GM18951 (cell line): ENCODE measurements around the gene NEK6.
A peak's percentile ranks its signal among the peaks of the same experiment; 100 is the strongest.

Experiments
- POLR2A ChIP-seq: IDR thresholded peaks from 4 replicates; pipeline ENCODE4 v1.6.1; 2011; ENCODE audit warnings: mild to moderate bottlenecking; ENCODE audit not compliant: insufficient read length, insufficient read depth; ENCODE audit errors: extremely low read depth
- in situ Hi-C: fragments of 300-500 bp; cut with MboI; formaldehyde crosslinking; loops from one replicate; pipeline ENCODE4 v1.12.0; 2022; ENCODE audit warnings: low sequenced_read_pairs, mixed read lengths, inconsistent platforms; ENCODE audit not compliant: unreplicated experiment

The NEK6 gene

DNA sequence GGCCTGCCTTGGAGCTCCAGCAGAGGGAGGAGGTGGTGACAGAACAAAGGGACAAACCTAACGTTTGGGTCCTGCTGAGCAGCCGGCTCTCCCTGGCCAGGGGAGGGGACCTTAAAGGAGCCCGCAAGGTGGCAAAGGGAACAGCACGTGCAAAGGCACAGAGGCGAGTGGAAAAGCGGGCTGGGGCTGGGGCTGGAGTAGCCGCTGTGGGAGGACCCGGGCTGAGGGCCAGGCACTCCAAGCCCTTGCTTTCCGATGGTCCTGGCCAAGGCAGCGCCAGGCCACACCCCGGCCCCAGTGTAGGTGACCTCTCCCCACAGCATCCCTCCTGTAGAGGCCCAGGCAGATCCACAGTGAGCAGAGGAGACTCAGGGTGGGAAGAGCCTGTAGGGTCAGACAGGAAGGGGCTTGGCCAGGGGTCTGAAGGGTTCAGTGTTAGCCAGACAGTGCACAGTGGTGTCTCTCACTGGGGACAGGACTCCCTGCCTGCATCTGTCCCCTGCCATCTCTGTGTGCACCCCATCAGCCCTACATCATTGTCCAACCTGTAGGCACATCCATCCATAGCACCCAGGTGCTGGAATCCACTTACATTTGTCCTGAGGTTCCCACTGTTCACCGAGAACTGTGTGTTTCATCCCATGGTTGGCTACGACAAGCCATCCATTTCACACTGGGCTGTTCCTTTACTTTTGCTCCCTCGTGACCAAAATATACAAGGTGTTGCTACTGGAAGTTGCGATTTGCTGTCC lies 77.0 kb downstream of the NEK6 start:
- TF ChIP-seq POLR2A = no peak

GRCh38 chr9:124335320-124335707 lies 77.6 kb downstream of the NEK6 start:
- TF ChIP-seq POLR2A = no peak
- in situ Hi-C loops = no loop called here

More for the DNA sequence above, 77.0 kb downstream of the NEK6 start:
- in situ Hi-C loops = no loop called here

DNA sequence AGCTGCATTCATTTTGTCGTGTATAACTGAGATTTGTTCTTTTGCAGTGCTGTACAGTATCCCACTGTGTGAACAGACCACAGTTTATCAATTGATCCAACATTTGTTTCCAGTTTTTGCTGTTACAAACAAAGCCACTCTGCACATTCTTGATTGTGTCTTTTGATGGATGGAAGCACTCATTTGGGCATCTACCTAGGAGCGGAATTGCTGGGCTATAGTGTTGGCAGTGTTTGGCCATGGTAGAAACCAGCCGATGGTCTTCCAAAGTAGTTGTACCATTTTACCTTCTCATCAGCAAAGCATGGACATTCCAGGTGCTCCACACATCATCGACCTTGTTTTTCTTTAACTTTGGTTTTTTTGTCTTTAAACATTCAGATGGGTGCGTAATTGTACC lies 79.8 kb downstream of the NEK6 start:
- in situ Hi-C loops = no loop called here
- TF ChIP-seq POLR2A = no peak

DNA sequence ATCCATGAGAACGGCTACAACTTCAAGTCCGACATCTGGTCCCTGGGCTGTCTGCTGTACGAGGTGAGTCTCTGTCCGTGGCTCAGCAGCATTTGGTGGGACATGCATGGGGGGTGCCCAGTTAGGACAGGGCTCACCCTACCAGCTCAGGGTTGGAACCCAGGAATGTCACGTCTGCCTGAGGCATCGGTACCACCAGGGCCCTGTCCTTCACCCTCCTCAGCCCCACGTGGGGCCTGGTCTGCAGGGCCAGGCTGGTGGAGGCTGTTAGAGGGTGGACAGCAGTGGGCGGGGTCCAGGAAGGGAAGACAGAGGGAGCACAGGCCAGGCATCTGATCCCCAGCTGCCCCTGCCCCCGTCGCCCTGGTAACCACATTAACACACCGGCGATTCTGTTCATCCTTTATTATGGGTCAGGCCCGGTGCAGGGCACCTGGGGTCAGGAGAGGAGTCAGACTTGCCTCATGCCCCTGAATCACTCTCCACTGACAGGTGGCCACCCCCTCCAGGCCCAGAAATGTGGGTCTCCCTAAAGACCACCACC lies 81.9 kb downstream of the NEK6 start:
- in situ Hi-C loops = no loop called here
- peak; percentile 28 for TF ChIP-seq POLR2A

DNA sequence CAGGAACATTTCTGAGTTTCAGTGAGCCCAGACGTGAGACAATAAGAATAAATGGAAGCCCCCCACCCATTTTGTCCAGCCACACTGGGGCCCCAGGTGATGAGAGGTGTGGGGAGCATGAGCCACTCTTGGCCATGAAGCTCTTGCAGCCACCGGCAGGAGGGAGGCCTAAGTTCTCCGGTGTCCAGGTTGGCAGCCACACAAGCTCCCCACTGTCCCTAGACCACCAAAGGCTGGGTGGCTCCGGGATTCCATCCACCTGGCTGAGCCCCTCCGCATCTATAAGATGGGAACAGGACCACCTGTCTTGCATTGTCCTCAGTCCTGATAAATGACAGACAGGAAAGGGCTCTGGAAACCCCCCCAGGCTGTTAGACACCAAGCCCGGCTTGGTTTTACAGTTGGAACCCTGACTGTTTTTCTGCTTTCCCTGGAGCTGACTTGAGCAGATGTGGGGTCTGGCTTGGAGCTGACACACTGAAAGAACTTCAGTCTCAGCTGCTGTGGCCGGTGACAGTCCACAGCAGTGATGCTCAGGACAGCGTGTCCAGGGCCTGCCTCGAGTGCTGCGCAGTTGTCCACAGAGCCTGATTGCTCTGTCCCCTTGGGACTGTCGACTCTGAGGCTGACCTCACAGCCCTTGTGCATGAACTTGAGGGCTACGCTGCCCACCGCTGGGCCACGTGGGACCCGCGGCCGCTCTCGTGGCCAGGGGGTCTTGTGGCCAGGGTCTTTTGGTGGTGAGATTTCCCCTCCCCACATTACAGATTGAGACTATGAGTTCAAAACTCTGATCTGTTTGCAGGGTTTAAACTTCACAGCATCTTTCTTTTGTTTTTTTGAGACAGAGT lies 82.7 kb downstream of the NEK6 start:
- no peak for TF ChIP-seq POLR2A
- in situ Hi-C loops = no loop called here

DNA sequence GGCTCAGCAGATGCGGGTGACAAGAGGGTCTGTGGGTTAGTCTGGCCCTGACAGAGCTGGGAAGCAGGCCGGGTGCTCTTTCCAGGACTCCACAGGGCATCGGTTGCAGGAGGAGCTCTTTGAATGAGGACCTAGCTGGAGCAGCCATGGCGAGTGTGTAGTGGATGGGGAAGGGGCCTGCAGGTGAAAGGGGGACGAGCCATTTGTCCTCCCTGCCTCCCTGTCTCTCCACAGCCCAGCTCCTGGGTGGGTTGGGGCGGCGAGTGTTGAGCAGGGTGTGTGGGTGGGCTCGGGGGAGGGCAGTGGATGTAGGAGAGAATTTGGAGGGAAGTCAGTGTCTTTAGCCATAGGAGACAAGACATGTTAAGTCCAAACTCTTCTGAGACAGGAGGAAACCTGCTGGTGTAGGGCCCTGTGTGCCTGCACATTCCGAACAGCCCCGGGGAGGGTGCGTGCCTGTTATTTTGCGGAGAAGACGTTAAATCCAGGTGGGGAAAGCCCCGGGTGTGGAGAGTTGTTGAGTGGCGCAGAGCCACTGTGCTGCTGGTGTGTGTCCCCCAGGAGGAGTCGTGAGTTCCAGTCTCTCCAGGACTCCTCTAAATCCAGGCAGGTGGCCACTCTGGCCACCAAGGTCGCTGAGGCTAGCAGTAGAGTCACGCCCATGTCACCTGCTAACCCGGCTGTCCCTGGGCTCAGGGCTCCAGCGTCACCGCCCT lies 83.9 kb downstream of the NEK6 start:
- TF ChIP-seq POLR2A = no peak
- in situ Hi-C loops = no loop called here

- TF ChIP-seq POLR2A = no peak
- in situ Hi-C loops = no loop called here
Observed at GRCh38 chr9:124342402-124342775, 84.6 kb downstream of the NEK6 start.

- in situ Hi-C loops = no loop called here
Observed at GRCh38 chr9:124342776-124343485, 85.2 kb downstream of the NEK6 start.

GRCh38 chr9:124343533-124344290 lies 86.0 kb downstream of the NEK6 start:
- in situ Hi-C loops = no loop called here
- TF ChIP-seq POLR2A = no peak

More at GRCh38 chr9:124342776-124343485, 85.2 kb downstream of the NEK6 start:
- TF ChIP-seq POLR2A = no peak

DNA sequence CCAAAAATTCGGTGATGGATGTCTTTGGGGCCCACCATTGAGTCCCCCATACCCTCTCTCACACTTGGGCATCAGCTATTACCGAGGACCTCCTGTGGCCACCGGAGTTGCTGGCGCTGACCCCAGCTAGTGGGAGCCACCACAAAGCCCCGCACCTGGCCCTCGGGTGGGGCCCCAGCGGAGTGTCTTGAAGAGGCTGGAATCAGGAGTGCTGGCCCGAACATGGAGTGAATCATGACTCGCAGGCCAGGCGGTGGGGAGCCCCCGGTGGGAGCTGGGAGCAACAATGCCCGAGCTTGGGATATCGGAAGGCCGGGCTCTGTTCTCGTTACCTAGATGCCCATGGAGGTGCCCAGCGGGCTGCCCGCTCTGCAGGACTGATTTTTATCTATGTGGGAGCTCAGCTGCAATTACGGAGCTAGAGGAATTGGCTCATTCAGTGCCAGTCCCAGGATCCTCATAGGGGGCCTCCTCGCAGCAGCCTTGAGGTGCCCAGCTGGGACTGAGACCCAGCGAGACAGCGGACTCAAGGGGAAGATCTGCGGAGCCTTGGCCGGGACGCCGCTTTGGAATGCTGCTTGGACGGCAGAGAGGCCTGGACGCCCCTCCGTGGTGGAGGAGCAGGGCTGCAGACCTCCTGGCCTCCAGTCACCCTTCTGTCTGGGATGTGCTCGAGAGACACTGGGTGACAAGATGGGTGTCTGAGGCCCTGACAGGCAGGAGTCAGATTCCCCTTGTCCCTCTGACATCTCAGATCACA lies 86.7 kb downstream of the NEK6 start:
- in situ Hi-C loops = no loop called here

DNA sequence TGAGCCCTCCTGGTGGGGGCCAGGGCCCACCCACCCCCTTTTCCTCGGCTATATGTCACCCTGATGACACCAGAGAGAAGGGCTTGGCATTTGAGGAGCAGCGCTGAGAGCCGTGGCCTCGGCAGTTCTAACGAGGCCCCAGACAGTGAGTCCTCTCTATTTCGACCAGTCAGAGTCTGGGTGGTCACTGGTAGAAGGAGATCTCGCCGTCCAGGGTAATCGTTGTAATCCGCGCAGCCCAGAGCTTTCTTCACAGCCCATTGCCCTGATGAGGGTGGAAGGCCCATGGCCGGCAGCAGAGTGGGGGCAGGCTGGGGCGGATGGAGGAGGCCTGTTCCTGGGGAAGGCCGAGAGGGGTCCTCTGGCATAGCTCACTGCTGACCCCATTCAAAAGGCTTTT lies 87.3 kb downstream of the NEK6 start:
- no peak for TF ChIP-seq POLR2A
- in situ Hi-C loops = no loop called here

More for the DNA sequence above, 86.7 kb downstream of the NEK6 start:
- TF ChIP-seq POLR2A = peak; percentile 32
